GM19467 (cell line): ENCODE measurements around the gene HSPA1A.
A peak's percentile ranks its signal among the peaks of the same experiment; 100 is the strongest.
"Not testable (repeated sequence)": the region's sequence is repeated elsewhere in the genome, so short reads cannot be mapped to it uniquely, and the experiment has no call there.

ENCODE experiments used
- ATAC-seq: cut with Tn5 transposase; IDR thresholded peaks from one replicate; pipeline ENCODE4 v1.9.1; 2021; ENCODE audit warnings: mild to moderate bottlenecking, moderate library complexity; ENCODE audit not compliant: unreplicated experiment

Gene HSPA1A

DNA sequence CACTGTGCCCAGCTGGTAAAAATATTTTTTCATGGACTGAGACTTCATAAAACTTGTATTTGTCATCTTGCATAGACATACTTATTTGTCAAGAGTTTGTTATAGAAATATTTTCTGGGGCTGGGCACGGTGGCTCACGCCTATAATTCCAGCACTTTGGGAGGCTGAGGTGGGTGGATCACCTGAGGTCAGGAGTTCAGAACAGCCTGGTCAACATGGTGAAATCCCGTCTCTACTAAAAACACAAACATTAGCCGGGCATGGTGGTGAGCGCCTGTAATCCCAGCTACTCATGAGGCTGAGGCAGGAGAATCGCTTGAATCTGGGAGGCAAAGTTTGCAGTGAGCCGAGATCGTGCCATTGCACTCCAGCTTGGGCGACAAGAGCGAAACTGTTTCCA is 6.7 kb upstream of the HSPA1A start:
- ATAC-seq: not testable (repeated sequence)

DNA sequence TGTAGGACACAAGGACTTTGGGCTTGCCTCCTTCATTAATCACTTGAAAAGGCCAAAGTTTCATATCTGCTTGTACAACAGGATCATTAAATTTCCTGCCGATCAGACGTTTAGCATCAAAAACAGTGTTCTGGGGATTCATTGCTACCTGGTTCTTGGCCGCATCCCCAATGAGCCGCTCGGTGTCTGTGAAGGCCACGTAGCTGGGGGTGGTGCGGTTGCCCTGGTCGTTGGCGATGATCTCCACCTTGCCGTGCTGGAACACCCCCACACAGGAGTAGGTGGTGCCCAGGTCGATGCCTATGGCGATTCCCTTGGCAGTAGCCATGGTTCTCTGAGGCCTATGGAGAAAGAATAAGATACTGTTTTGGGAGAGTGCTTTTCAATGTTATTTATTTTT is 3.7 kb upstream of the HSPA1A start:
- ATAC-seq: no peak

- no peak for ATAC-seq
These were observed 1.9 kb upstream of the HSPA1A start for GRCh38 chr6:31813465-31813849.

DNA sequence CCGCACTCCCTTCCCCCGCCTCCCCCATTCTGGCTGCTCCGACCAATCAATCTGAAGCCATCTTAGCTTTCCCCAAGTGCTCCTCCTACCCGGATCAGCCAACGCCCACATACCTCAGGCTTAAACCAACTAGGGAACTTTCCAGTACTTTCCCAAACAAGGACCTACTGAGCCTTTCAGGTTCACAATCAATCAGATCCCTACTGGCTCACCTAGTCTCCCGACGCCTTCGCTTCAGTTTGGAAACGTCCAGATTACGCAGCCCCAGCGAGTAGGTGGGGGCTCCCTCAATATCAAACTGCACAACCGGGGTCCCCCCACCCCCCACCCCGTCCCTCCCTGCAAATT is 692 bp upstream of the HSPA1A start:
- no peak for ATAC-seq

GRCh38 chr6:31817133-31817928 is 2.0 kb downstream of the HSPA1A start:
- ATAC-seq: not testable (repeated sequence)

GRCh38 chr6:31817929-31818511 is 2.7 kb downstream of the HSPA1A start:
- ATAC-seq: not testable (repeated sequence)

GRCh38 chr6:31819871-31820299 is 4.5 kb downstream of the HSPA1A start:
- no peak for ATAC-seq

- not testable (repeated sequence) for ATAC-seq
These were observed 5.1 kb downstream of the HSPA1A start for GRCh38 chr6:31820399-31820798.

DNA sequence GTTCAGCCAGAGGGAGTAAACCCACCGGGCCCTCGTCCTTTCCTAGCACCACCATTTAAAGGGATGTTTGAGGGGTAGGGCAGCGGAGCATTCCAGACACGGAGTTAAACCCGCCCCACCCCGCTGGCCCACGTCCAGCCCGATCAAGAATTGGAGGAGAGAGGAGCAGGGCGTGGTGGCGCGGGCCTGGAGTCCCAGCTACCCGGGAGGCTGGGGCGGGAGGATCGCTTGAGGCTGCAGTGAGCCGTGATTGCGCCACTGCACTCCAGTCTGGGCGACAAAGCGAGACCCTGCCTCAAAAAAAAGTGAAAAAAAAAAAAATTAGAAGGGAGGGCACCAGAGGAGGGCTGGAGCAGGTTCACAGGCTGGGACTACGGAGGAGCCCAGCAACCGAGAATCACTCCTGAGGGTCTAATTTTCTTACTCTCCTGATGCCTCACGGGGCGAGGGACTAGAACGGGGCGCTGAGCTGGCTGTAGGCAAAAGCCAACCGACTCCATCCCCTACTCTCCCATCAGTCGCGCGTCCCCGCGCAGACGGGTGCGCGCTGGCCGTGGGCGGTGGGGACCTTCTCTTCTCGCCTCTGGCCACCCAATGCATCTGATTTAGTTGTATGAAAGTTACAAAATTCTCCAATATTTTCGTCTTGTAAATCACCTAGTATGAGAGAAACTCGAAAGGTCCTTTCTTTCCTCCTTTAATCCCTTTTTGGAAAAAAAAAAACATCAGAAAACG is 6.1 kb downstream of the HSPA1A start:
- no peak for ATAC-seq

GRCh38 chr6:31822036-31822821 is 6.9 kb downstream of the HSPA1A start:
- no peak for ATAC-seq

- ATAC-seq: not testable (repeated sequence)
These were observed 8.4 kb downstream of the HSPA1A start for GRCh38 chr6:31823592-31824196.

GRCh38 chr6:31825553-31825952 is 10.2 kb downstream of the HSPA1A start:
- ATAC-seq: no peak

DNA sequence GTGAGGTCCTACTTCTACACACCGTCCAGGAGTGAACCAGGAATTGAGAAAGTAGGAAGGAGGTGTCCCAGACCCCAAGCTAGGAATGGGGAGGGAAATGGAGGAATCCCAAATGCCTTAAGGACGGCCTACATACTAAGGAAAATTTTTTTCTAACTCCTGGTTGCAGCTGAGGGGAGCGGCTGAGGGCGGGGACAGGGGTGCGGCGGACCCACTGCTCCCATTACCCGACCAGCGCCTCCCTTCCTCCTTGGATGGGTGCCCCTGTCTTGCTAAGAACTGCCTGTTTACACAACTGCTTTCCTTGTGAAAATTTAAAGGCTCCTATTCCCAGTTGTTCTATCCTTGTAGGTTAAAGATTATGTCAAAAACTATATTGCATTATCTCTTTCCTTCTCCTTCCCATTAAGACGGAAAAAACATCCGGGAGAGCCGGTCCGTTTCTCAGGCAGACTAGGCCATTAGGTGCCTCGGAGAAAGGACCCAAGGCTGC is 11.5 kb downstream of the HSPA1A start:
- peak; percentile 16 for ATAC-seq

GRCh38 chr6:31827286-31828079 is 12.1 kb downstream of the HSPA1A start, which contains the start of gene HSPA1B:
Gene HSPA1B (plus strand): TSS chr6:31827738. CDS start chr6:31827951, 213 bp downstream.
- peak; percentile 51 for ATAC-seq

- no peak for ATAC-seq
These were observed 14.4 kb downstream of the HSPA1A start for GRCh38 chr6:31829633-31830283.

- no peak for ATAC-seq
These were observed 15.6 kb downstream of the HSPA1A start for GRCh38 chr6:31830886-31831335.

- ATAC-seq: no peak
These were observed 16.2 kb downstream of the HSPA1A start for GRCh38 chr6:31831350-31832215.
